CD4-positive, alpha-beta T cell treated with Interleukin-6 at 100 ng/mL for 8 hours (primary cell): ENCODE results near the gene CDC42SE2.

Experiments
- DNase-seq: peaks from one replicate; pipeline ENCODE4 v3.0.0-alpha.2; 2020; ENCODE audit warnings: mixed read lengths, low spot score

Gene CDC42SE2, protein sequence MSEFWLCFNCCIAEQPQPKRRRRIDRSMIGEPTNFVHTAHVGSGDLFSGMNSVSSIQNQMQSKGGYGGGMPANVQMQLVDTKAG

DNA sequence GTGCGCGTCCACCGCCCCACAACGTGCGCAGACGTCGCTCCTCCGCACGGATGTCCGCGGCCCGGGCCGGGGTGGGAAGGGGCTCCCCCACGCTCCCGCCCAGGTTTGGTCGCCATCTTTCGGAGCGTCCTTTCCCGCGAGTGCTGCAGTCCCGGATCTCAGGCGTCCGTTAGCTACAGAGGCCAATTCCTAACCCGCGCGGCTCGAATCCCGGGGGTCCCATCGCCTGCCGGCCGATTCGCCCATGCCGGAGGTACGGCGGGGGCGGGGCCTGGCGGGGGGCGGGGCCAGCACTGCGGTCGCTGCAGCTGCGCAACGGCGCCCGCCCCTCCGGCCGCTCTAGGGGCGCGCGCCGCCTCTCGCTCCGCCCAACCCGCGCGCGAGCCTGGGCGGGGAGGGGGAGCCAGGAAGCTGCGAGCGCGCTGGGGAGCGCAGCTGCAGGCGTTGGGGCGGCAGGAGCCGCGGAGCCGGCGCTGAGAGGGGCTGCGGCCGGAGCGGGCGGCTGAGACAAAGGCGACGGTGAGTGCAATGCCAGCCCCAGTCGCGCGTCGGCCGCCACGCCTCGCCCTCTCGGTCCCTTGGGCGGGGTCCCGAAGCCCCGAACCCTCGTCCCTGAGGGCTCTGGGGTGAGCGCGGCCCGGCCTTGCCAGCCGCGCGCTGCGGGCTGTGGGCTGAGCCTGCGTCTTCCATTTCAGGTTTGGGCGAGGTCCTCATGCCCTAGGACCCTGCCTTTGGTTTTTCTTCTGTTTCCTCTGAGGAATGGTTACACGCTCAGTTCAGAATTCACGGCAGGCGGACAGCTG lies at the start of gene CDC42SE2:
Gene CDC42SE2, plus strand, starts transcription at position 406 of the 803 bp plus-strand sequence. CDS start 95,441 bp downstream, outside the sequence.
- DNase-seq, result peak; percentile 86

DNA sequence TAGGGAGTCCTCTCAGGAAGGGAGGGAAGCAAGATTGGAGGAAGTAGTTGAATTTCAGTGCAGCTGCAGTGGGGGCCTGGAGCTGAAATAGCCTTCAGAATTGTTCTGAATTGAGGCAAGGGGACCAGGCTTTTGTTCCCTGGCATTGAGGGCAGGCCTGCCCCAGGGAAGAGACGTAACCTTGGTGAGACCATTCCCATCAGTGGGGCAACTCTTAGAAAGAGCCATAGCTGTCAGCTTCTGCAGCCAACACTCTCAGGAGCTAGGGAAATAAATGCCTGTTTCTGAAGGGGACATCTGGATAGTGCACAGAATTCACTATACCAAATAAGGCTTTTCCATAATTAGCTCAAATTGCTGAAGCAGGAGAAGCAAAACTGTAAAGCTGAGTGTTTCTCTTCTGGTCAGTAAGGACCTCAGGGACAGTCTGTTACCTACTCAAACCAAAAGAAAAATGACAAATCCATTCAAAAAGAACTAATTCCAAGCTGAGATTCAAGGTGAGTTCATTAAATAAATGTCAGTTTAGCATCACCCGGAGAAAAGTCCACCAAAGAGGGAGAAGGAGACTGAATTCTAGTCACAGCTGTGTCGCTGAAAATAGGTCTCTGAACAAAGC lies 49.1 kb upstream of the CDC42SE2 start:
- DNase-seq, result no peak

- no peak for DNase-seq
These were observed 46.1 kb upstream of the CDC42SE2 start for GRCh38 chr5:131217791-131218190.

DNA sequence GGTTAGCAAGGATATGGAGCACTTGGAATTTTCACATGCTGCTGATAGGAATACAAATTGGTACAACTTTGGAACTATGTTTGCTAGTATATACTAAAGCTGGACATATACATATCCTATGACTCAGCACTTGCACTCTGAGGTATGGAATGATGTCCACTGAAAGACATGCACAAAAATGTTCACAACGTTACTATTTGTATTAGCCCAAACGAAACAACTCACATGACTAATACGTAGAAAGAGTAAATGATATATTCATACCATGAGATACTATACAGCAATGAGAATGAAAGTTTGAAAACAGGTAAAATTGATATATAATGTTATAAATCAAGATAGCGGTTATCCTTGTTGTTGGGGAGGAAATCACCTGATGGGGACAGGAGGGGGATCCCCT lies 45.5 kb upstream of the CDC42SE2 start:
- DNase-seq, result no peak

GRCh38 chr5:131220566-131220965 lies 43.3 kb upstream of the CDC42SE2 start:
- DNase-seq, result no peak

DNA sequence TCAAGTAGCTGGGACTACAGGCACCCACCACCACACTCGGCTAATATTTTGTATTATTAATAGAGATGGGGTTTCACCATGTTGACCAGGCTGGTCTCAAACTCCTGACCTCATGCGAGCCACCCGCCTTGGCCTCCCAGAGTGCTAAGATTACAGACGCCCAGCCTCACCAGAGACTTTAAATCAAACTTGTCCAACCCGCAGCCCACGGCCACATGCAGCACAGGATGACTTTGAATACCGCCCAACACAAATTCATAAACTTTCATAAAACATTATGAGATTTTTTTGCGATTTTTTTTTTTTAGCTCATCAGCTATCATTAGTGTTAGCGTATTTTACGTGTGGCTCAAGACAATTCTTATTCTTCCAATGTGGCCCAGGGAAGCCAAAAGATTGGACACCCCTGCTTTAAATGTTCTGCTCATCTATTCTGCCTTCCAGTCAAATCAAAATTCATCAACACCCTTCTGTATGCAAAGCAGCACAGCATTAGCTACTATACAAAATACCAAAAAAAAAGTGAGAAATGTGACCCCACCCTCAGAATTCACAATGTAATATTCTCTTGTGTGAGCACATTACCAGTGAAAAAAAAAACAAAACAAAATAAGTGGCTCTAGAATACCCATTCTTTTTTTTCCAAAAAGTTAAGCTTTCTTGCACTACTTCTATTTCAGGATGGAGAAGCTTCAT lies 42.7 kb upstream of the CDC42SE2 start:
- DNase-seq, result no peak

DNA sequence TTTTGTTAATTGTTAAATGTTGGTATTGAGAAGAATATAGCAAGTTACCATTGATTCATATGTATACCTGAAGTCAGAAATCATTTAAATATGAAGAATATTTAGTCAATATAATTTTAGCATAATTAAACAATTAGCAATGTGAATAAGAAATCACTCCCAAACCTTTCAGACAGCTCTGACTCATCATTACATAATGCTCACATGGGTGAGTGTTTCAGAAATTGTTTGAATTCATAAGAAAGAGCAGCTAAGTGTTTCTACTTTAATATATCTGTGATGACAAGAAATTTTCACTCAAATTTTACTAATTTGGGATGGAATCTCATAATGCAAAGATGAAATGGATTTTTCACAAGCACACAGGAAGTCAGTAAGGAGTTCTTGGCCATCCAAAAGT lies 42.0 kb upstream of the CDC42SE2 start:
- DNase-seq, result no peak

DNA sequence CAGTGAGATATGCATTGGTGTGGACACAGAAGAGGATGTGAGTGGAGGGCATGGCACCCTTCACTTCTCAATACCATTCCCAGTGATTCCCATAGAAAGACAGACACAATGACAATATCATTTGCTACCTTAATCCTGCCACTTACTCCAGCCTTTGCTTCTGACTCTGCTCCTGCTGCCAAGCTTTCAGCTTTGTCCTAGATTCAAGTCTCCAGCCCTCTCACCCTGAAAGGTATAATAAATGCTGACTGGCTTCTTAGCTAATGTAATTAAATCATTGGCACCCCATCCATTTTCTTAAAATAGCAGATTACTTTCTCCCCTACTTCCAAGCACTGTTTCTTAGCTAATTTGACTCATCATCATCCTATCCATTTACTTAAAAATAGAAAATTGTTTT lies 41.1 kb upstream of the CDC42SE2 start:
- no peak for DNase-seq

DNA sequence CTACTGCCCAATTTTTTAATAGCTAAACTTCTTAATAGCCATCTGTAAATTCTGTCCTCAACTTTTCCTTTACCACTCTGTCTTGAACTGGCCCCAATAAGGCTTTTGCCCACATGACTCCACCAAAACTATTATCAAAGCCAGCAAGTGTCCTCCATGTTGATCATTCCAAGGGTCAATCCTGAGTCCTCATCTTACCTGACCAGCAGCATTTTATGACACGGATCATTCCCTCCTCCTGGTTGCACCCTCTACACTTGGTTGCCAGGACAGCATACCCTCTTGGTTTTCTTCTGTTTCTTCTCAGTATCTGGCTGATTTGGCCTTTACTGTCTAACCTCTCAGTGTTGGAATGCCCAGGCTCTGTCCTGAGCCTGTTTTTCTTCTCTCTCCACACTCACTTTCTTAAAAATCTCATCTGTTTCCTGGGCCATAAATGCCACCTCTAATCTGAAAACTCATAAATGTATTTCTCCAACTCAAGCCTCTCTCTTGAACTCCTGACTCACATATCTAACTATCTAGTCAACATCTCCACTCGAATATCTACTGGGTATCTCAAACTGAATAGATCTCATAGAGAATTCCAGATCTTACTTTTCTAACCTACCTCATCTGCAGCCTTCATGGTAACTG lies 40.0 kb upstream of the CDC42SE2 start:
- no peak for DNase-seq

DNA sequence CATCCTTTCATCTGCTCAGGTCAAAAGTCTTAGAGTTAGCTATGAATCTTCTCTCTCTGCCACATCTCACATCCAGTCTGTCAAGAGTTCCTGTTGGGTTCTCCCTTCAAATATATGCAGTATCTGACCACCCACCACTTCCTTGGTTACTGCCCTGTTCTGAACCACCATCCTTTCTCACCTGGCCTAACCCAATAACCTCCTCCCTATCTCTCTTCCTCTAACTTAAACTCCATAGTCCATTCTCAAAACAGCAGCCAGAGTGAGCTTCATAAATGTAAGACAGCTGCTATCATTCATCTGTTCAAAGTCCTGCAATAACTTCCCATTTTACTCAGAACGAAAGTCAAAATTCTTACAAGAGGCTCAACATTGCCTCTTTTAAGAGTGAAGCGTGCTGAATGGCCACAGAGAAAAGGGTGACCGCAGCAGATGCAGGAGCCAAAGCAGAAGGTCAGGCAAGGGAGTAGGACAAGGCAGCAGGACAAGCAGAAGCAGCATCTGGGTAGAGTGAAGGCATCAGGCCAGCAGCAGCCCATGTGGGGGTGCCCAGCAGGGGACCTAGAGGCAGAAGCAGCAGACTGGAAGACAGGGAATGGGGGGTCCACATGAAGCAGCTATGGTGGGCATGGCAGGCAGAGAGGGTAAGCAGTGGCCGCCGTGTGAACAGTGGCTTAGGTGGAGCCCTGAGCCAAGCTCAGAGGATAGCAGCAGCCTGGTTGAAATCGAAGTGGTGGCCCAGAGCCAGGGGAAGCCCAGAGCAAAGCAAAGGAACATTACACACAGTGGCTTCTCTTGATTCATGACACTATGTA lies 39.3 kb upstream of the CDC42SE2 start:
- DNase-seq, result peak; percentile 17

DNA sequence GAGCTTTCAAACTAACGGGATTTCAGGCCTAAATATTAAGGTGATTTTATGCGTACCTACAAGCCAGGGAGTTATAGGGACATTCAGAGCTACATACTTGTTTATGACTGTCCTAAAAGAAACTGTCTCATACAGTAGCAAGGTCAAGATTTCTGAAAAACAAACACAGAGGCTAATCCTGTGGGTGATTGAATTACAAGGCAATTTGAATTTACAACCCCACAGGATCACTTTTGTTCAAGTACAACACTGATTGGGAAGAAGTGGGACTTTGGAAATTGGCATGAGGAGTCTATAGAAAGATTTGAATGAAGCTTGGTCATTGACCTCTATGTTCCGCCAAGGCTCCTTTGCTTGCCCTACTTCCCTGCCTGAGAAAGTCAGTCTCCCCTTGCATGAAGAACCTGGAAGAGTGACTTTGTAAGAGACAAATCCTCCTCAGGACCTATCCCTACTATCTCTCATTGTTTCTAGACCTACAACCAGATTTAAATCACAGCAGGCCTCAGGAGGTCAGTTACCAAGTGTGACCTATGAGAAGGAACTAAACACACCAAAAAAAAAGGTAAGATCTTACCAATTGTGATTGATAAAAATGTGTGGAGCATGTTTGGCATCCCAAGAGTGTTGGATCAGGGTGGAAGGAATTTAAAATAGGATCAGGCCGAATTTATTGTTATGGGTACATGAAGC lies 38.4 kb upstream of the CDC42SE2 start:
- no peak for DNase-seq

GRCh38 chr5:131226899-131227298 lies 37.0 kb upstream of the CDC42SE2 start:
- no peak for DNase-seq

DNA sequence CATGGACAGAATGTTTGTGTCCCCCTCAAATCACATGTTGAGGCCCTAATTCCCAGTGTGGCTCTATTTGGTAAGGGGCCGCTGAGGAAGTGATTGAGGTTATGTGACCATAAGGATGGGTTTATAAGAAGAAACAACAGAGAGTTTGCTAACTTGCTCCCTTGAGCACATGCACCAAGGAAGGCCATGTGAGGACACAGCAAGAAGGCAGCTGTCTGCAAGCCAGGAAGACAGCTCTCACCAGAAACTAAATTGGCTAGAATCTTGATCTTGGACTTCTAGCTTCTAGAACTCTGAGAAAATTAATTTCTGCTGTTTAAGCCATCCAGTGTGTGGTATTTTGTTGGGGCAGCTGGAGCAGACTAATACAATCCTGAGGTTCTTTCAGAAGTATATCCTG lies 35.2 kb upstream of the CDC42SE2 start:
- no peak for DNase-seq

DNA sequence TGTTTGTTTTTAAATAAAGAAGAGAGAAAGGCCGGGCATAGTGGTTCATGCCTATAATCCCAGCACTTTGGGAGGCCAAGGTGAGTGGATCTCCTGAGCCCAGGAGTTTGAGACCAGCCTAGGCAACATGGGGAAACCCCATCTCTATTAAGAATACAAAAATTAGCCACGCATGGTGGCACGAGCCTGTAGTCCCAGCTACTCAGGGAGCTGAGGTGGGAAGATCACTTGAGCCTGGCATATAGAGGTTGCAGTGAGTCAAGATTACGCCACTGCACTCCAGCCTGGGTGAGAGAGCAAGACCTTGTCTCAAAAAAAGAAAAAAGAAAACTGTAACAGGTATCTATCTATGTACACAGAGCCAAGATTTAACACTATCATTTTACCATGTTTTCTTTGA lies 34.2 kb upstream of the CDC42SE2 start:
- no peak for DNase-seq

- no peak for DNase-seq
These were observed 33.4 kb upstream of the CDC42SE2 start for GRCh38 chr5:131230406-131230805.

GRCh38 chr5:131239686-131240085 lies 24.2 kb upstream of the CDC42SE2 start:
- no peak for DNase-seq

DNA sequence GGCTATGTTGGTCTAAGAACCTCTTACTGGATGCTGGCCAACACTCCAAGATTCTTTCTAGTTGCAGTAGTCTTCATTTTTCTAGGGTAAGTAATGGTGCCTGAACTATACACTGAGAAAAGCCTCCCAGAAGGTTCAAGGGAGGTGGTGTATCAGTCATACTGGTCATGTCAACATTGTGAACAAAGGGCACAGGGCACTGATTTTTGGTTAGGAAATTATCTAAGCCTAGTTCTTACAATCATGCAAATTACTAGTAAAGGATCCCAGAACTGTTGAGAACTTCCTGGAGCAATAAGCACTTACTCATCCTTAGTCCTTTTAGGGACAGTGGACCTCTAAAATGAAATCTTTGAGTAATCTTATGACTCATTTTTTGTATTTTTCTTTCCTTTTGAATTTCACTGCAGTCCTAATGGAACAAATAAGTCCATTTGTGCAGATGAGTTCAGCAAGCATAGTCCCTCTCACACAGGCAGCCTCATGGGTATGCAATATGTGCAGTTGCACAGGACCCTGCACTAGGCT lies 21.1 kb upstream of the CDC42SE2 start:
- no peak for DNase-seq

DNA sequence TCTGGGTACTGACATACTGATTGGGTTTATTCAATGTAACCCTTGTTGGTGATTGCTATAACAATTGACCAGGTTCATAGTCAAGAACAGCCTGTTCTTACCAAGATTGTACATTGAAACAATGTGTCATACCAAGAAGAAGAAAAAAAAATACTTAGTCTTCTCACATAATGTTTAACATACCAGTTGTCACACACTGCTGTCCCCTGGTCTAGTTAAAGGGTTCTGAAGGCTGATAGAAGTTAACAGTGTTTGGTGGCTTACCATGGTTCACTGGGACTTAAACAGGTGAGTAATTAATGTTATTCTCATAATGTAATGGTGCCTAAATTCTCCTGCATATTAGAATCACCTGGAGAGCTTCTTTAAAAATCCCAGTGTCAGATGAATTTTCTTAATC lies 18.5 kb upstream of the CDC42SE2 start:
- DNase-seq, result no peak

GRCh38 chr5:131245948-131246347 lies 17.9 kb upstream of the CDC42SE2 start:
- DNase-seq, result no peak

GRCh38 chr5:131246504-131246903 lies 17.3 kb upstream of the CDC42SE2 start:
- no peak for DNase-seq
